Erythroblast (primary cell): ENCODE measurements around the gene RRAGD.

Source experiments
- GATA1 ChIP-seq: IDR thresholded peaks from 2 replicates; pipeline ENCODE4 v1.6.1; 2011; ENCODE audit warnings: low read depth, mild to moderate bottlenecking, control low read depth, low read length, moderate library complexity
- POLR2A ChIP-seq: IDR thresholded peaks from 2 replicates; pipeline ENCODE4 v1.6.1; 2011; ENCODE audit warnings: mild to moderate bottlenecking, low read length

- TF ChIP-seq POLR2A: no peak
- TF ChIP-seq GATA1: no peak
These were observed 1.8 kb downstream of the RRAGD start for GRCh38 chr6:89410231-89410761.
